GM21529 (cell line): ENCODE measurements around the gene CTDNEP1.
A peak's percentile ranks its signal among the peaks of the same experiment; 100 is the strongest.

Experiments
- ATAC-seq: cut with Tn5 transposase; IDR thresholded peaks from one replicate; pipeline ENCODE4 v1.9.1; 2021; ENCODE audit not compliant: unreplicated experiment

CTDNEP1 gene

GRCh38 chr17:7232114-7232513, 19.4 kb downstream of the CTDNEP1 start:
- ATAC-seq: no peak

- no peak for ATAC-seq
These were observed 22.0 kb downstream of the CTDNEP1 start for GRCh38 chr17:7229504-7229903.

GRCh38 chr17:7228920-7229319, 22.6 kb downstream of the CTDNEP1 start:
- ATAC-seq: no peak

- no peak for ATAC-seq
These were observed 24.5 kb downstream of the CTDNEP1 start for GRCh38 chr17:7226721-7227710.

GRCh38 chr17:7225711-7226331, 25.7 kb downstream of the CTDNEP1 start:
- ATAC-seq: no peak

- no peak for ATAC-seq
These were observed 26.8 kb downstream of the CTDNEP1 start for GRCh38 chr17:7224661-7225111.

- no peak for ATAC-seq
These were observed 27.4 kb downstream of the CTDNEP1 start for GRCh38 chr17:7224110-7224509.

GRCh38 chr17:7223375-7223774, 28.2 kb downstream of the CTDNEP1 start:
- ATAC-seq: no peak

GRCh38 chr17:7222972-7223292, 28.6 kb downstream of the CTDNEP1 start:
- ATAC-seq: no peak

GRCh38 chr17:7222093-7222971, 29.2 kb downstream of the CTDNEP1 start:
- ATAC-seq: no peak

- ATAC-seq: no peak
These were observed 30.0 kb downstream of the CTDNEP1 start for GRCh38 chr17:7221278-7222092.

GRCh38 chr17:7220593-7221277, 30.8 kb downstream of the CTDNEP1 start:
- no peak for ATAC-seq

- ATAC-seq: peak; percentile 49
These were observed 31.5 kb downstream of the CTDNEP1 start, which contains the start of the genes ACADVL and DLG4 for GRCh38 chr17:7219812-7220592. Gene ACADVL, plus strand, starts transcription at chr17:7219938. Its CDS starts 47 bp downstream, at chr17:7219985. Gene DLG4, minus strand, starts transcription at chr17:7219836.

GRCh38 chr17:7219229-7219811, 32.2 kb downstream of the CTDNEP1 start:
- ATAC-seq: no peak

GRCh38 chr17:7218758-7219157, 32.8 kb downstream of the CTDNEP1 start:
- ATAC-seq: no peak

GRCh38 chr17:7218166-7218565, 33.4 kb downstream of the CTDNEP1 start:
- no peak for ATAC-seq

GRCh38 chr17:7217113-7217987, 34.2 kb downstream of the CTDNEP1 start:
- no peak for ATAC-seq
